Liver (tissue), 9 donors: ENCODE data around the gene EDNRA. TPM values are rescaled to one million over a fixed set of nuclear protein-coding genes. Genes with fewer than 3 reads are reported as not detected.

ENCODE experiments used
- DNase-seq: peaks from one replicate; pipeline ENCODE4 v3.0.0-alpha.2; 2017; ENCODE audit warnings: low spot score
- H3K27ac ChIP-seq, 2 donors: one replicate each; pipeline ENCODE4 v1.7.0; 2013; ENCODE audit warnings: inconsistent platforms in 2 of 2, low read length in 2 of 2, control low read depth in 1 of 2, low read depth in 1 of 2, mild to moderate bottlenecking in 1 of 2
- H3K27me3 ChIP-seq, 4 donors: one replicate each; pipeline versions ENCODE4 v1.6.1 to v1.7.0; 2013; ENCODE audit warnings: low read length in 3 of 4, inconsistent platforms in 1 of 4, mild to moderate bottlenecking in 1 of 4, moderate library complexity in 1 of 4; ENCODE audit not compliant: control insufficient read depth in 4 of 4, insufficient read depth in 4 of 4
- H3K36me3 ChIP-seq, 4 donors: one replicate each; pipeline versions ENCODE4 v1.6.1 to v1.7.0; 2013; ENCODE audit warnings: low read length in 3 of 4, mild to moderate bottlenecking in 3 of 4, low read depth in 1 of 4, moderate library complexity in 1 of 4; ENCODE audit not compliant: control insufficient read depth in 4 of 4, insufficient read depth in 3 of 4
- H3K4me1 ChIP-seq, 4 donors: one replicate each; pipeline versions ENCODE4 v1.6.1 to v1.7.0; 2013; ENCODE audit warnings: low read length in 3 of 4, mild to moderate bottlenecking in 3 of 4, moderate library complexity in 1 of 4; ENCODE audit not compliant: control insufficient read depth in 4 of 4, insufficient read depth in 4 of 4
- H3K4me3 ChIP-seq, 3 donors: one replicate each; pipeline versions ENCODE4 v1.6.1 to v1.7.0; 2013; ENCODE audit warnings: low read length in 3 of 3, control low read depth in 1 of 3, low read depth in 1 of 3, mild to moderate bottlenecking in 1 of 3
- H3K9ac ChIP-seq, 2 donors: one replicate each; pipeline ENCODE4 v1.7.0; 2013; ENCODE audit warnings: low read length in 2 of 2, mild to moderate bottlenecking in 2 of 2, moderate library complexity in 2 of 2, control low read depth in 1 of 2, low read depth in 1 of 2
- H3K9me3 ChIP-seq, 4 donors: one replicate each; pipeline versions ENCODE4 v1.6.1 to v1.7.0; 2013; ENCODE audit warnings: low read length in 3 of 4; ENCODE audit not compliant: control insufficient read depth in 4 of 4
- ATF3 ChIP-seq: IDR thresholded peaks from 2 replicates; pipeline ENCODE4 v1.6.1; 2016; ENCODE audit warnings: antibody characterized with exemption
- CTCF ChIP-seq: fragments of 150-350 bp; IDR thresholded peaks from 2 replicates; pipeline ENCODE4 v1.5.1; 2017; ENCODE audit warnings: improper control_type of control experiment, low read depth, low read length; ENCODE audit not compliant: missing input control
- EGR1 ChIP-seq, 2 donors: IDR thresholded peaks; 2 replicates each; pipeline ENCODE4 v1.6.1; 2016 to 2018; ENCODE audit warnings: antibody characterized with exemption in 2 of 2, low read depth in 2 of 2
- FOXA1 ChIP-seq: IDR thresholded peaks from 2 replicates; pipeline ENCODE4 v1.6.1; 2016; ENCODE audit warnings: antibody characterized with exemption
- FOXA2 ChIP-seq: IDR thresholded peaks from 2 replicates; pipeline ENCODE4 v1.6.1; 2016; ENCODE audit warnings: antibody characterized with exemption
- HNF4A ChIP-seq, 2 donors: conservative IDR thresholded peaks; 2 replicates each; pipeline ENCODE4 v1.6.1; 2016; ENCODE audit warnings: antibody characterized with exemption in 2 of 2, mild to moderate bottlenecking in 2 of 2
- HNF4G ChIP-seq: IDR thresholded peaks from 2 replicates; pipeline ENCODE4 v1.6.1; 2016; ENCODE audit warnings: antibody characterized with exemption
- JUND ChIP-seq, 2 donors: IDR thresholded peaks; 2 replicates each; pipeline ENCODE4 v1.6.1; 2016; ENCODE audit warnings: antibody characterized with exemption in 2 of 2
- MAX ChIP-seq: IDR thresholded peaks from 2 replicates; pipeline ENCODE4 v1.6.1; 2016; ENCODE audit warnings: antibody characterized with exemption
- RAD21 ChIP-seq, 2 donors: IDR thresholded peaks; 2 replicates each; pipeline ENCODE4 v1.6.1; 2016; ENCODE audit warnings: antibody characterized with exemption in 2 of 2, mild to moderate bottlenecking in 2 of 2
- REST ChIP-seq: IDR thresholded peaks from 2 replicates; pipeline ENCODE4 v1.6.1; 2016; ENCODE audit warnings: antibody characterized with exemption, mild to moderate bottlenecking
- RXRA ChIP-seq, 2 donors: IDR thresholded peaks; 2 replicates each; pipeline ENCODE4 v1.6.1; 2017 to 2018; ENCODE audit warnings: antibody characterized with exemption in 2 of 2, mild to moderate bottlenecking in 1 of 2
- SP1 ChIP-seq: IDR thresholded peaks from 2 replicates; pipeline ENCODE4 v1.6.1; 2018; ENCODE audit warnings: antibody characterized with exemption, mild to moderate bottlenecking
- TAF1 ChIP-seq: conservative IDR thresholded peaks from 2 replicates; pipeline ENCODE4 v1.6.1; 2016; ENCODE audit warnings: antibody characterized with exemption, mild to moderate bottlenecking
- ZBTB33 ChIP-seq: IDR thresholded peaks from 2 replicates; pipeline ENCODE4 v1.6.1; 2016; ENCODE audit warnings: antibody characterized with exemption
- WGBS: extraction: QIAGEN DNeasy Blood & Tissue Kit; methylation state at CpG from one replicate; pipeline ENCODE4 v1.1.7; 2013; 5-methylcytosine and 5-hydroxymethylcytosine counted together
- polyA plus RNA-seq, 2 donors: library from polyadenylated mRNA; stranded (reverse) in 1 of 2; unstranded in 1 of 2; fragments of 200-250 nt in 1 of 2; fragments of >200 nt in 1 of 2; fragmentation: Nextera tagmentation in 1 of 2; extraction: Ambion mirVana in 1 of 2; gene quantifications; one replicate each; pipeline versions ENCODE4 v1.2.1 to v1.2.3, GENCODE V29; 2013 to 2015
- total RNA-seq, 2 donors: library from RNA; depleted of rRNA; stranded (reverse); fragments of >200 nt; gene quantifications; one replicate each; pipeline ENCODE4 v1.2.3, GENCODE V29; 2014
- donor health status: healthy.
- donor health status: healthy.
- donor health status: healthy.
- donor health status: healthy.
- donor health status: healthy.

EDNRA gene
- total and polyA plus RNA-seq, 4 donors: 0.71 to 6.0 (median 1.1) TPM

- H3K4me1 ChIP-seq: no peaks in the 10 kb centered on the region
- H3K9me3 ChIP-seq: peaks cover 0 to 5% (median 0%) of the 10 kb centered on the region in 4 donors
- no peak overlapping the region for H3K9ac ChIP-seq
- H3K4me3 ChIP-seq: no peak overlapping the region
- H3K27ac ChIP-seq: no peak overlapping the region
- no peaks in the 10 kb centered on the region for H3K27me3 ChIP-seq
- H3K36me3 ChIP-seq: no peaks in the 10 kb centered on the region
- 71% methylated on average over 4 of the region's 4 CpGs for WGBS
- DNase-seq: no peak
- TF ChIP-seq ZBTB33 (no peak), HNF4A (conservative IDR thresholded peaks at IDR 0.05) (no peak), SP1 (no peak), MAX (no peak)
Observed at GRCh38 chr4:147463065-147463464, 17.8 kb upstream of the EDNRA start.

- no peak for TF ChIP-seq CTCF
- TF ChIP-seq FOXA1: no peak
- TF ChIP-seq ATF3: no peak
- no peak for TF ChIP-seq JUND (IDR thresholded peaks at IDR 0.05)
- no peak for TF ChIP-seq SP1
- TF ChIP-seq ZBTB33: no peak
- Histone ChIP-seq H3K9me3 (peaks cover 0 to 5% (median 0%) of the 10 kb centered on the region in 4 donors), H3K27ac (no peak overlapping the region), H3K4me3 (no peak overlapping the region), H3K36me3 (no peaks in the 10 kb centered on the region), H3K9ac (no peak overlapping the region), H3K4me1 (no peaks in the 10 kb centered on the region), H3K27me3 (no peaks in the 10 kb centered on the region)
- WGBS: 87% methylated on average over 2 of the region's 2 CpGs
- DNase-seq: no peak
Observed at GRCh38 chr4:147465461-147465860, 15.4 kb upstream of the EDNRA start.

GRCh38 chr4:147477439-147477838, 3.5 kb upstream of the EDNRA start:
- Histone ChIP-seq H3K27me3 (peaks cover 0 to 3% (median under 1%) of the 10 kb centered on the region in 4 donors), H3K9me3 (no peaks in the 10 kb centered on the region), H3K4me3 (no peak overlapping the region), H3K9ac (no peak overlapping the region), H3K4me1 (peaks cover 0 to 1% (median 0%) of the 10 kb centered on the region in 4 donors), H3K36me3 (no peaks in the 10 kb centered on the region), H3K27ac (no peak overlapping the region)
- TF ChIP-seq RAD21 (IDR thresholded peaks at IDR 0.05) (no peak), FOXA1 (no peak), TAF1 (no peak), REST (no peak), JUND (IDR thresholded peaks at IDR 0.05) (no peak), RXRA (IDR thresholded peaks at IDR 0.05) (no peak), HNF4G (no peak), ZBTB33 (no peak), EGR1 (IDR thresholded peaks at IDR 0.05; ENCODE audit: low read depth in 2 of 2) (no peak), FOXA2 (no peak), SP1 (no peak)
- DNase-seq: no peak
